H1 (cell line): ENCODE data around the gene GPATCH4. TPM values are rescaled to one million over a fixed set of nuclear protein-coding genes. Genes with fewer than 3 reads are reported as not detected.

Experiments used
- CTCF ChIA-PET: fragments of 300-600 bp; sonication (Branson Sonifier 250); formaldehyde crosslinking; loops from one replicate; lab custom pipeline; 2021; ENCODE audit not compliant: partially characterized antibody; lab: Charles Lee
- POLR2A ChIA-PET: fragments of 300-600 bp; sonication (Branson Sonifier 250); formaldehyde crosslinking; loops from one replicate; lab custom pipeline; 2021; ENCODE audit warnings: inconsistent platforms; ENCODE audit not compliant: partially characterized antibody; lab: Charles Lee
- DNase-seq, 2 experiments: peaks; one replicate each; pipeline versions ENCODE4 v3.0.0 to v3.0.0-alpha.2; 2010 to 2022; ENCODE audit warnings: low spot score in 2 of 2, low read depth in 1 of 2, mixed read lengths in 1 of 2
- FAIRE-seq: peaks from 2 replicates; lab custom pipeline; 2011; peaks lifted over from hg19 to GRCh38; lab: Jason Lieb, UNC
- H2AFZ ChIP-seq: 2 replicates; pipeline ENCODE4 v1.8.1; 2012; ENCODE audit warnings: low read length, inconsistent platforms
- H2AK5ac ChIP-seq: 2 replicates; pipeline ENCODE4 v1.6.1; 2013; ENCODE audit warnings: low read depth, low read length
- H2BK120ac ChIP-seq: replicated peaks from 2 replicates; pipeline ENCODE3; 2013; ENCODE audit warnings: low read depth, low read length, inconsistent platforms
- H2BK12ac ChIP-seq: 2 replicates; pipeline ENCODE4 v1.6.1; 2013; ENCODE audit warnings: low read depth, low read length
- H2BK15ac ChIP-seq: 2 replicates; pipeline ENCODE4 v1.6.1; 2013; ENCODE audit warnings: low read length
- H2BK20ac ChIP-seq: 2 replicates; pipeline ENCODE4 v1.6.1; 2013; ENCODE audit warnings: low read length
- H2BK5ac ChIP-seq: 2 replicates; pipeline ENCODE4 v1.6.1; 2013; ENCODE audit warnings: low read depth, low read length
- H3K14ac ChIP-seq: 2 replicates; pipeline ENCODE4 v1.6.1; 2013; ENCODE audit warnings: inconsistent platforms; ENCODE audit not compliant: insufficient read length
- H3K18ac ChIP-seq: 2 replicates; pipeline ENCODE4 v1.6.1; 2013; ENCODE audit warnings: low read length; ENCODE audit errors: extremely low read depth
- H3K23ac ChIP-seq: 2 replicates; pipeline ENCODE4 v1.6.1; 2013; ENCODE audit warnings: inconsistent platforms; ENCODE audit not compliant: insufficient read length
- H3K23me2 ChIP-seq: 2 replicates; pipeline ENCODE4 v1.6.1; 2013; ENCODE audit warnings: low read depth, low read length
- H3K27ac ChIP-seq: 2 replicates; pipeline ENCODE4 v1.6.1; 2011; ENCODE audit warnings: low read depth, low read length, inconsistent platforms
- H3K27me3 ChIP-seq, 4 experiments: replicated peaks in 1 of 4; 1 replicate in 1 of 4; 2 replicates in 3 of 4; pipeline versions ENCODE4 v1.6.1 to v1.8.1; 2011 to 2013; ENCODE audit warnings: low read length in 3 of 4, mild to moderate bottlenecking in 3 of 4, inconsistent platforms in 2 of 4, mixed read lengths in 2 of 4, moderate library complexity in 1 of 4; ENCODE audit not compliant: control insufficient read depth in 3 of 4, insufficient read depth in 3 of 4; ENCODE audit errors: extremely low read depth in 1 of 4
- H3K36me3 ChIP-seq, 4 experiments: 2 replicates each; pipeline versions ENCODE4 v1.6.1 to v1.8.1; 2011 to 2013; ENCODE audit warnings: mild to moderate bottlenecking in 4 of 4, low read length in 3 of 4, moderate library complexity in 2 of 4, control low read depth in 1 of 4, inconsistent platforms in 1 of 4; ENCODE audit not compliant: insufficient read depth in 4 of 4, control insufficient read depth in 2 of 4
- H3K4ac ChIP-seq: replicated peaks from 2 replicates; pipeline ENCODE3; 2013; ENCODE audit warnings: low read length, low read depth, mixed read lengths, inconsistent platforms; ENCODE audit not compliant: insufficient read length
- H3K4me1 ChIP-seq, 4 experiments: replicated peaks in 1 of 4; 1 replicate in 1 of 4; 2 replicates in 3 of 4; pipeline versions ENCODE4 v1.6.1 to v1.8.1; 2011 to 2013; ENCODE audit warnings: low read length in 3 of 4, inconsistent platforms in 2 of 4, mixed read lengths in 1 of 4; ENCODE audit not compliant: insufficient read depth in 4 of 4, control insufficient read depth in 3 of 4
- H3K4me2 ChIP-seq, 2 experiments: 2 replicates each; pipeline versions ENCODE4 v1.6.1 to v1.8.1; 2011 to 2013; ENCODE audit warnings: low read depth in 2 of 2, low read length in 2 of 2, control low read depth in 1 of 2, inconsistent platforms in 1 of 2, mild to moderate bottlenecking in 1 of 2; ENCODE audit not compliant: insufficient read depth in 1 of 2
- H3K4me3 ChIP-seq, 4 experiments: fragments of 200-600, 300-600 bp in 1 of 4; sonication (generic), shearing (Covaris generic), sonication (Bioruptor Twin) in 1 of 4; 2 replicates each; pipeline versions ENCODE4 v1.5.1 to v1.8.1; 2011 to 2016; ENCODE audit warnings: low read length in 4 of 4, low read depth in 3 of 4, control low read depth in 2 of 4, inconsistent platforms in 2 of 4, mild to moderate bottlenecking in 2 of 4, mixed read lengths in 1 of 4, moderate library complexity in 1 of 4; ENCODE audit not compliant: insufficient read depth in 2 of 4; ENCODE audit errors: extremely low read depth in 1 of 4
- H3K56ac ChIP-seq: replicated peaks from 2 replicates; pipeline ENCODE3; 2013; ENCODE audit warnings: low read depth, mild to moderate bottlenecking, mixed read lengths, low read length, inconsistent platforms; ENCODE audit not compliant: insufficient read length
- H3K79me1 ChIP-seq: 2 replicates; pipeline ENCODE4 v1.6.1; 2013; ENCODE audit warnings: low read depth, low read length, control low read depth
- H3K79me2 ChIP-seq, 2 experiments: 2 replicates each; pipeline versions ENCODE4 v1.6.1 to v1.8.1; 2012 to 2013; ENCODE audit warnings: low read length in 2 of 2, mild to moderate bottlenecking in 2 of 2, inconsistent platforms in 1 of 2; ENCODE audit not compliant: insufficient read depth in 2 of 2, control insufficient read depth in 1 of 2
- H3K9ac ChIP-seq, 4 experiments: replicated peaks in 1 of 4; 1 replicate in 1 of 4; 2 replicates in 3 of 4; pipeline versions ENCODE4 v1.6.1 to v1.8.1; 2011 to 2013; ENCODE audit warnings: low read depth in 3 of 4, low read length in 3 of 4, control low read depth in 2 of 4, mild to moderate bottlenecking in 2 of 4, moderate library complexity in 2 of 4, inconsistent platforms in 1 of 4; ENCODE audit errors: extremely low read depth in 1 of 4
- H3K9me3 ChIP-seq, 2 experiments: 2 replicates each; pipeline versions ENCODE4 v1.6.1 to v1.8.1; 2012 to 2013; ENCODE audit warnings: mild to moderate bottlenecking in 2 of 2, moderate library complexity in 2 of 2, control low read depth in 1 of 2, inconsistent platforms in 1 of 2, low read depth in 1 of 2, low read length in 1 of 2, mixed read lengths in 1 of 2; ENCODE audit not compliant: insufficient read depth in 2 of 2
- H4K20me1 ChIP-seq, 2 experiments: replicated peaks in 1 of 2; 2 replicates each; pipeline versions ENCODE3 to v1.8.1; 2011 to 2013; ENCODE audit warnings: inconsistent platforms in 2 of 2, low read length in 2 of 2, mild to moderate bottlenecking in 1 of 2; ENCODE audit not compliant: insufficient read depth in 2 of 2, control insufficient read depth in 1 of 2
- H4K5ac ChIP-seq: 2 replicates; pipeline ENCODE4 v1.6.1; 2013; ENCODE audit warnings: low read length, low read depth, mixed read lengths, inconsistent platforms; ENCODE audit not compliant: insufficient read length
- H4K8ac ChIP-seq: 2 replicates; pipeline ENCODE4 v1.8.0; 2013; ENCODE audit warnings: mild to moderate bottlenecking, moderate library complexity, low read length, inconsistent platforms; ENCODE audit not compliant: insufficient read depth; ENCODE audit errors: extremely low read depth
- H4K91ac ChIP-seq: replicated peaks from 2 replicates; pipeline ENCODE3; 2013; ENCODE audit warnings: low read length, mixed read lengths, inconsistent platforms; ENCODE audit not compliant: insufficient read length
- CBX8 ChIP-seq: fragments of 300-800, 300-1000 bp; sonication (generic); IDR thresholded peaks from 2 replicates; pipeline ENCODE4 v1.7.1; 2016; ENCODE audit warnings: low read depth, low read length, borderline replicate concordance
- SRF ChIP-seq: IDR thresholded peaks from 2 replicates; pipeline ENCODE4 v1.6.1; 2011; ENCODE audit warnings: mild to moderate bottlenecking, low read depth, low read length, moderate library complexity
- TAF1 ChIP-seq: IDR thresholded peaks from 2 replicates; pipeline ENCODE4 v1.6.1; 2011; ENCODE audit warnings: mild to moderate bottlenecking, low read depth, low read length
- WGBS, 2 experiments: shearing (Covaris generic) in 1 of 2; methylation state at CpG; one replicate each; pipeline versions ENCODE4 v1.1.6 to v1.1.7; 2013 to 2015; ENCODE audit warnings: low lambda C conversion rate in 2 of 2, mixed read lengths in 2 of 2, inconsistent platforms in 1 of 2, low coverage in 1 of 2, missing lambda C conversion rate in 1 of 2; ENCODE audit not compliant: insufficient replicate concordance in 2 of 2, insufficient coverage in 1 of 2, insufficient read length in 1 of 2; ENCODE audit errors: extremely low coverage in 1 of 2, missing lambda C conversion rate in 1 of 2; 5-methylcytosine and 5-hydroxymethylcytosine counted together
- polyA plus RNA-seq, 7 experiments: library from polyadenylated mRNA; depleted of rRNA in 3 of 7; stranded (reverse) in 5 of 7; unstranded in 2 of 7; fragments of >200 nt in 5 of 7; fragments of 200-250 nt in 2 of 7; gene quantifications; 1 replicate in 5 of 7; 2 replicates in 1 of 7; 4 replicates in 1 of 7; pipeline versions ENCODE4 v1.2.1 to v1.2.3, GENCODE V29; 2011 to 2013; ENCODE audit warnings: missing spikeins in 2 of 7, mixed read lengths in 2 of 7
- total RNA-seq: library from RNA; stranded (reverse); fragmentation: NEBNext Ultra II Directional; extraction: Animal tissue kit (Norgen Biotek cat#: 25700); gene quantifications from 2 replicates; pipeline ENCODE4 v1.2.1, GENCODE V29; 2021

GPATCH4 gene
- total and polyA plus RNA-seq, 2 of the 8 experiments (the other 6 are each of a cell fraction or from before 2014, with no cell fraction given), result 20.5 to 47.9 TPM

DNA sequence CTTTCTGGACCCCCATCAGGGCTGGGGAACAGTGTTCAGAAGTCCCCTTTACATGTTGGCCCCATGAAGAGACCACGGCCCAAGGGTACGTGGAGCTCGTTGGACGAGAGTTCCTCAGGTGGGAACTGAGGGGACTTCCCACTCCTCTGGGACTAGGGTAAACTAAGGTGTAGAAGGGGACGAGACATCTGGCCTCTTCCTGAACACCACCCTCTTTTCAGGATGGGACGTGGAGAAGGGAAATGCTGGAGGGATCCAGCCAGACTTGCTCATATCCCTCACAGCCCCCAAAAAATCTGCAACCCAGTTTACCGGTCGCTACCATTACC lies 7.7 kb downstream of the GPATCH4 start:
- H3K23me2 ChIP-seq, result peaks cover 10% of the 10 kb centered on the region
- no peak overlapping the region for H3K23ac ChIP-seq
- no peak overlapping the region for H2BK20ac ChIP-seq
- H2BK5ac ChIP-seq, result no peak overlapping the region
- no peak overlapping the region for H2BK120ac ChIP-seq
- H3K9ac ChIP-seq, result no peak overlapping the region
- no peak overlapping the region for H3K4ac ChIP-seq
- CTCF ChIA-PET, result interaction anchor here (0.8 to 5.3 kb wide), 11 partner anchors 8 to 91 kb away, joined by 3 to 45 read pairs (median 5); partner anchors contain the start of genes GPATCH4 and HAPLN2
- TF ChIP-seq SRF, result no peak
- TF ChIP-seq TAF1, result no peak
- TF ChIP-seq CBX8, result no peak
- no peak overlapping the region for H3K4me3 ChIP-seq
- no peaks in the 10 kb centered on the region for H3K9me3 ChIP-seq
- no peak overlapping the region for H2BK12ac ChIP-seq
- FAIRE-seq (no peak), DNase-seq (no peak)
- no peak overlapping the region for H3K27ac ChIP-seq
- H3K4me1 ChIP-seq, result peaks cover 0 to 10% (median 2%) of the 10 kb centered on the region in 4 experiments; a peak in 4 of 7 replicates
- no peaks in the 10 kb centered on the region for H3K27me3 ChIP-seq
- 0 out of 2 replicates have a peak, but pooled peaks cover 2% of the 10 kb centered on the region for H3K79me1 ChIP-seq
- H3K14ac ChIP-seq, result no peak overlapping the region
- no peak overlapping the region for H3K18ac ChIP-seq
- no peak overlapping the region for H4K5ac ChIP-seq
- no peak overlapping the region for H4K8ac ChIP-seq
- H3K4me2 ChIP-seq, result no peak overlapping the region
- peaks cover 0 to 6% of the 10 kb centered on the region in 2 experiments for H4K20me1 ChIP-seq
- H3K36me3 ChIP-seq, result peaks cover 19 to 53% (median 41%) of the 10 kb centered on the region in 4 experiments
- H2AK5ac ChIP-seq, result no peak overlapping the region
- POLR2A ChIA-PET, result interaction anchor here (0.7 to 5.1 kb wide), 10 partner anchors 8 to 104 kb away, joined by 3 to 66 read pairs (median 7); partner anchors contain the start of genes GPATCH4, MEF2D, NES and TTC24
- WGBS, 2 experiments, result 88% methylated on average over 8 of the region's 8 CpGs; no CpG with 5 or more reads in 1 of the 2 experiments
- no peaks in the 10 kb centered on the region for H3K79me2 ChIP-seq
- H3K56ac ChIP-seq, result no peak overlapping the region
- no peak overlapping the region for H2BK15ac ChIP-seq
- no peak overlapping the region for H2AFZ ChIP-seq
- H4K91ac ChIP-seq, result no peak overlapping the region
